Peyer's patch (tissue), 4 donors: ENCODE data around the gene UBE2E2. TPM values are rescaled to one million over a fixed set of nuclear protein-coding genes. Genes with fewer than 3 reads are reported as not detected.

Experiments
- DNase-seq, 3 donors: peaks; one replicate each; pipeline ENCODE4 v3.0.0-alpha.2; 2017 to 2019
- H3K27ac ChIP-seq, 4 donors: fragments of 200-600 bp; sonication (generic); one replicate each; pipeline ENCODE4 v1.5.1; 2016 to 2019
- H3K27me3 ChIP-seq, 2 donors: fragments of 200-600 bp; sonication (generic); one replicate each; pipeline ENCODE4 v1.5.1; 2019
- H3K36me3 ChIP-seq, 3 donors: fragments of 200-600 bp; sonication (generic); one replicate each; pipeline ENCODE4 v1.5.1; 2016 to 2019
- H3K4me1 ChIP-seq, 4 donors: fragments of 200-600 bp; sonication (generic); one replicate each; pipeline ENCODE4 v1.5.1; 2016 to 2019
- H3K4me3 ChIP-seq, 4 donors: fragments of 200-600 bp; sonication (generic); 1 replicate in 3 of 4; 2 replicates in 1 of 4; pipeline ENCODE4 v1.5.1; 2016 to 2019; ENCODE audit warnings: mild to moderate bottlenecking in 1 of 4
- H3K9me3 ChIP-seq, 4 donors: fragments of 200-600 bp; sonication (generic); one replicate each; pipeline ENCODE4 v1.5.1; 2016 to 2019; ENCODE audit warnings: mild to moderate bottlenecking in 1 of 4
- POLR2A ChIP-seq, 2 donors: fragments of 450-650 bp; IDR thresholded peaks; one replicate each; pipeline ENCODE4 v1.5.1; 2017; ENCODE audit warnings: antibody characterized with exemption in 2 of 2, mild to moderate bottlenecking in 2 of 2, moderate library complexity in 2 of 2
- total RNA-seq, 4 donors: library from RNA; depleted of rRNA; stranded (reverse); fragments of >200 nt; gene quantifications; one replicate each; pipeline ENCODE4 v1.1.0, GENCODE V29; 2016
- TF ChIP-seq, protein P1 (sequence below), 6 experiments: fragments of 450-650 bp in 4 of 6; fragments of 200-600 bp in 2 of 6; sonication (generic) in 1 of 6; IDR thresholded peaks; one replicate each; pipeline ENCODE4 v1.5.1; 2017 to 2019; ENCODE audit warnings: antibody characterized with exemption in 6 of 6, mild to moderate bottlenecking in 3 of 6, moderate library complexity in 1 of 6

The UBE2E2 gene
- total RNA-seq, 4 donors from 2014 or later: 0.70 to 37.1 (median 20.8) TPM

GRCh38 chr3:23479026-23479425 is 275.9 kb downstream of the UBE2E2 start:
- no peaks in the 10 kb centered on the region for H3K36me3 ChIP-seq
- no peak for TF ChIP-seq POLR2A (IDR thresholded peaks at IDR 0.05)
- TF ChIP-seq, protein P1, sequence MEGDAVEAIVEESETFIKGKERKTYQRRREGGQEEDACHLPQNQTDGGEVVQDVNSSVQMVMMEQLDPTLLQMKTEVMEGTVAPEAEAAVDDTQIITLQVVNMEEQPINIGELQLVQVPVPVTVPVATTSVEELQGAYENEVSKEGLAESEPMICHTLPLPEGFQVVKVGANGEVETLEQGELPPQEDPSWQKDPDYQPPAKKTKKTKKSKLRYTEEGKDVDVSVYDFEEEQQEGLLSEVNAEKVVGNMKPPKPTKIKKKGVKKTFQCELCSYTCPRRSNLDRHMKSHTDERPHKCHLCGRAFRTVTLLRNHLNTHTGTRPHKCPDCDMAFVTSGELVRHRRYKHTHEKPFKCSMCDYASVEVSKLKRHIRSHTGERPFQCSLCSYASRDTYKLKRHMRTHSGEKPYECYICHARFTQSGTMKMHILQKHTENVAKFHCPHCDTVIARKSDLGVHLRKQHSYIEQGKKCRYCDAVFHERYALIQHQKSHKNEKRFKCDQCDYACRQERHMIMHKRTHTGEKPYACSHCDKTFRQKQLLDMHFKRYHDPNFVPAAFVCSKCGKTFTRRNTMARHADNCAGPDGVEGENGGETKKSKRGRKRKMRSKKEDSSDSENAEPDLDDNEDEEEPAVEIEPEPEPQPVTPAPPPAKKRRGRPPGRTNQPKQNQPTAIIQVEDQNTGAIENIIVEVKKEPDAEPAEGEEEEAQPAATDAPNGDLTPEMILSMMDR (IDR thresholded peaks at IDR 0.05): no peak
- H3K4me3 ChIP-seq: no peak overlapping the region
- DNase-seq: no peak
- no peaks in the 10 kb centered on the region for H3K4me1 ChIP-seq
- H3K27me3 ChIP-seq: no peaks in the 10 kb centered on the region
- no peak overlapping the region for H3K27ac ChIP-seq
- peaks cover 0 to 10% (median 2%) of the 10 kb centered on the region in 4 donors for H3K9me3 ChIP-seq

DNA sequence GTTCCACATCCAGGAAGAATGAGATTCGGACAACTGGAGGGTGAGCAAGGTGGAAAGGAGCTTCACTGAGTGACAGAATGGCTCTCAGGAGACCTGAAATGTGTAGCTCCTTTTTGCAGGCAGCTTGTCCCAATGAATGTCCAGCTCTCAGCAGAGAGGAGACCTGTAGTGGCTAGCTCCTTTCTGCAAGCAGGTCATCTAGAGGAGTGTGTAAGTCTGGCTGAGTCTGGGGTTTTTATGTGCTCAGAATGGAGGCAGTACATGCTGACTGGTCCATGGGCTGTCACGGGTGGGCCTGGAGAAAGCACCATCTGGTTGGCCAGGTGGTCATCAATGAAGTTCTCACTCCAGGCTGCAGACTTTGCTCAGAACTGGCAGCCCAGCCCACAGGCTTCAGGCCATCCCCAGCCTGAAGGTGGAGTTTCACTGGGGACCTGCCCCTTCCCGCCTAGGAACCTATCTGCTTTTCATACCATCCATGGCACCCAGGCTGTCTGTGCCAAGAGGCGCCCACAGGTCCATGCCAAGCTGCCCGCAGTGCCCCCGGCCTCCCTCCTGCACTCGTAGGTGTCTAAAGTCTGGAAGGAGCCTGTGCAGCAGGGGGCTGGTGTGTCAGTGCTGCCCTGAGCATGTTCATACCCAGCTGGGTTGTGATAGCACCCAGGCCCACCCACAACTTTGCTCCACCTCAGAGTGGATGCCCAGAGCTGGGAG is 276.6 kb downstream of the UBE2E2 start:
- Histone ChIP-seq H3K36me3 (no peaks in the 10 kb centered on the region), H3K4me3 (no peak overlapping the region), H3K27ac (no peak overlapping the region), H3K9me3 (peaks cover 0 to 10% (median 2%) of the 10 kb centered on the region in 4 donors), H3K27me3 (no peaks in the 10 kb centered on the region), H3K4me1 (no peaks in the 10 kb centered on the region)
- no peak for TF ChIP-seq POLR2A (IDR thresholded peaks at IDR 0.05)
- TF ChIP-seq, protein P1 (IDR thresholded peaks at IDR 0.05): no peak
- DNase-seq: no peak

DNA sequence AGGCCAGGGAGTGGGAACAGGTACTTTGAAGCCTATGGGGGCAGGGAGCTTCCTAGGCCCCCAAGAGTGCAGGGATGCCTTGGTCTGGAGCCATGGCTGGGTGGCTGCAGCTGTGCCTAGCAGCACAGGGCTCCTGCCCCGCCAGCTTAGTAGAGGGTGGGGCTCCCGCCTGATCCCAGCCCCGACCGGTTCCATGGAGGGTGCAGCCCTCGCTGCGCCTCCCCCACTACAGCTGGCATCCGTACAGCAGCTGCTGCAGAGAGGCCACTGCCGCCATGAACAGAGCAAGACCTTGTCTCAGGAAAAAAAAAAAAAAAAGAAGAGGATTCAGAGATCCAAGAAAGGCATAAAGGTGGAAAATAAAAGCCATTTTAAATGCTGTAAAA is 277.2 kb downstream of the UBE2E2 start:
- Histone ChIP-seq H3K36me3 (no peaks in the 10 kb centered on the region), H3K4me1 (no peaks in the 10 kb centered on the region), H3K27ac (no peak overlapping the region), H3K9me3 (peaks cover 0 to 10% (median 2%) of the 10 kb centered on the region in 4 donors), H3K27me3 (no peaks in the 10 kb centered on the region), H3K4me3 (no peak overlapping the region)
- no peak for DNase-seq
- no peak for TF ChIP-seq POLR2A (IDR thresholded peaks at IDR 0.05)
- TF ChIP-seq, protein P1 (IDR thresholded peaks at IDR 0.05): no peak

DNA sequence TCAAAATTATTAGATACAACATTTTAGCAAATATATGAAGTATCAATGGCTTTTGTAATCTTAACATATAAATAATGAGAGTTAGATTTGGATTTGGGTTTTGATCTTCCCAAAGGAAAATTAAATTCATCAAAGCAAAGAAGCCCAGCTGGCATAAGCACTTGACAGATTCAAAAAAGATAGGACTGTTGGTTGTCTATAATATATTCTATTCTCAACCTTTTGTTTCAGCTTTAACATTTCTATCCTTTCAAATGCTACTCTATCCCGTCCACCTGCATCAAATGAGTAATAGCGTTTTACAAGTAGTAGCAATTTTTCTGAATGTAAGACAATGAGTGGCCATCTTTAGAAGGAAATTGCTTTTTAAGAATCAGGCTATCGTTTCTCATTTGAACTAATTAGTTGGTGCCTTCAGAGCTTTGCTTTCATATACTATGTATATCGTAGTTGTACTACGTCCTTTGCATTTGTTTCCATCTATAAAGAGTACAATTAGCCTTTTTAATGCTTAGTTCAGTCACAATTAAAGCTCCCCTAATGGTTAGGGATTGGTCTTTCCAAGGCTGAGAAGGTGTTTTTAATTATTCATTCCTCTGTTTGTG is 278.0 kb downstream of the UBE2E2 start:
- Histone ChIP-seq H3K36me3 (no peaks in the 10 kb centered on the region), H3K4me3 (no peak overlapping the region), H3K27me3 (no peaks in the 10 kb centered on the region), H3K27ac (no peak overlapping the region), H3K4me1 (no peaks in the 10 kb centered on the region), H3K9me3 (peaks cover 0 to 13% (median 2%) of the 10 kb centered on the region in 4 donors)
- TF ChIP-seq, protein P1 (IDR thresholded peaks at IDR 0.05): no peak
- no peak for TF ChIP-seq POLR2A (IDR thresholded peaks at IDR 0.05)
- no peak for DNase-seq

GRCh38 chr3:23481616-23482278 is 278.6 kb downstream of the UBE2E2 start:
- H3K27me3 ChIP-seq: no peaks in the 10 kb centered on the region
- H3K9me3 ChIP-seq: peaks cover 0 to 19% (median 2%) of the 10 kb centered on the region in 4 donors
- H3K27ac ChIP-seq: no peak overlapping the region
- no peak for TF ChIP-seq POLR2A (IDR thresholded peaks at IDR 0.05)
- TF ChIP-seq, protein P1 (IDR thresholded peaks at IDR 0.05): no peak
- H3K36me3 ChIP-seq: no peaks in the 10 kb centered on the region
- no peaks in the 10 kb centered on the region for H3K4me1 ChIP-seq
- H3K4me3 ChIP-seq: no peak overlapping the region
- DNase-seq: no peak
